Measurements from ENCODE around the gene GALNT6.
"Not testable (repeated sequence)": the region's sequence is repeated elsewhere in the genome, so short reads cannot be mapped to it uniquely, and the experiment has no call there.

Gene GALNT6

DNA sequence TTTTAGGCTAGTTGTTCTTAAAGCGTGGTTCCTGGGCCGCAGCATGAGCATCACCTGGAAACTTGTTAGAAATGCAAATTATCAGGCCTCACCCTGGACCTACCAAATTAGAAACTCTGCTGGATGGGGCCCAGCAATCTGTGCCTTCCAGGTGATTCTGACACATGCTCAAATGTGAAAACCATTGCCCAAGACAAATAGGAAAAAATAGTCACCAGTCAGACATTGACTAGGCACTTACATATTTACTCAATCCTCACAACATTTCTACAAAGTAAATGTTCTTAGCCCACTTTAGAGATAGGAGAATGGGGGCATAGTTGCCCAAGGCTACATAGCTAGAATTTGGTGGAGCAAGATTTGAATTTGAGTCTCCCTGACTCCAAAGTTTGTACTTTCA lies 48.0 kb downstream of the GALNT6 start:
- Mint-ChIP-seq H3K4me3 (no peak overlapping the region), H3K36me3 (ENCODE audit: low read depth) (no peaks in the 10 kb centered on the region), H3K4me1 (ENCODE audit: low read depth) (peaks cover 9% of the 10 kb centered on the region), H3K27ac (no peak overlapping the region), H3K9me3 (no peaks in the 10 kb centered on the region), H3K27me3 (ENCODE audit: low read depth) (peaks cover 5% of the 10 kb centered on the region)
- no peak for DNase-seq (ENCODE audit: low spot score)

DNA sequence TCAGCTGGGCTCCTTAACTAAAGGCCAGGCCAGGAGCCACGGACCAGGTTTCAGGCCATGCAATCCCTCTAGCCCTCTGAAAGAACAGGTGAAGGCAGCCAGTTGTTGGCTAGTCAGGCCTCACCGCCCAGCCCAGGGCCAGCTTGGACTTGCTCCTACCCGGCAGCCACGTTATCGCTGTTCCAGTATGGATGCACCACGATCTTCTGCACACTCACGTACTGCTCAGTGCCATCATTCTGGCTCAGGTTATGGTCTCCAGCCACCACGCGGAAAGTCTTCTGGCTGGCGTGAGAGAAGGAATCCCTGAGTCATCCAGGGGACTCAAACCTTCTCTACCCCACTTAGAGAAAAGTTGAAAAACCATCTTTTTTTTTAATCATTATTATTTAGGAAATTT lies 48.8 kb downstream of the GALNT6 start:
- no peak overlapping the region for H3K4me3 Mint-ChIP-seq
- H3K36me3 Mint-ChIP-seq (ENCODE audit: low read depth) = no peaks in the 10 kb centered on the region
- H3K27ac Mint-ChIP-seq = no peak overlapping the region
- H3K4me1 Mint-ChIP-seq (ENCODE audit: low read depth) = peaks cover 9% of the 10 kb centered on the region
- no peaks in the 10 kb centered on the region for H3K9me3 Mint-ChIP-seq
- peaks cover 4% of the 10 kb centered on the region for H3K27me3 Mint-ChIP-seq (ENCODE audit: low read depth)
- DNase-seq (ENCODE audit: low spot score) = no peak

DNA sequence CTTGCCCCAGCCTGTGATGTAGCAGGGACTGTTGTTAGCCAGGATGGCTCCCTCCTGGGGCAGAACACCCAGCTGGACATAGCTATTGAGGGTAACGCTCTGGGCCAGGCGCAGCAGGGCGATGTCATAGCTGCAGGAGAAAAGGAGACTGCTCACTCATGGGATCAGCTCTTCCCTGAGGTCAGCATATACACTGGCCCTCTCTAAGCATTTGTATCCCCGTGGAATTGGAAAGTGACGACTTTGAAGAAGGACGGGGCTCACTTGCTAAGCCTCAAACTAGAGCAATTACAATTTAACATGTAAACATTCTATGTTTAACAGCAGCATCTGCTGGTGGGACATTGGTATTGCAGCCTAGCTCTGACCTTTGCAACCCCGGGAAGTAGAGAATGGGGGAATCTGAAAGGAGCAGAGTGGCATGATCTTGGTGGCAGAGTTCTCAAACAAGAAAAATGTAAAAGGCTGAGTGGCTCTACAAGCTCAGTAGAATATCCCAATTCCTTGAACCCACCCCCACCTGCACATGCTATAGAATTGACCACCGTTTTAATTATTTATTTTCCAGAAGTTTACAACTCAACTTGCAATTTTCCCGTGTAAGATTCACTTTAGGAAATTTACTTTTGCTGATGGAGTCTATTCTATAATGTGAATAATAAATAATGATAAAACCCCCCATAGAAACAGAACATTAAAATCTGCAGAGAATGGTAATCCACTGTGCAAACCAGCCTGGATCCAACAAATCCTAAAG lies 49.8 kb downstream of the GALNT6 start:
- Mint-ChIP-seq H3K36me3 (ENCODE audit: low read depth) (no peaks in the 10 kb centered on the region), H3K27me3 (ENCODE audit: low read depth) (peaks cover 4% of the 10 kb centered on the region), H3K27ac (peak overlapping the region; percentile 28), H3K4me3 (peak overlapping the region; percentile 33), H3K4me1 (ENCODE audit: low read depth) (peaks cover 12% of the 10 kb centered on the region), H3K9me3 (no peaks in the 10 kb centered on the region)
- DNase-seq (ENCODE audit: low spot score) = peak; percentile 51

DNA sequence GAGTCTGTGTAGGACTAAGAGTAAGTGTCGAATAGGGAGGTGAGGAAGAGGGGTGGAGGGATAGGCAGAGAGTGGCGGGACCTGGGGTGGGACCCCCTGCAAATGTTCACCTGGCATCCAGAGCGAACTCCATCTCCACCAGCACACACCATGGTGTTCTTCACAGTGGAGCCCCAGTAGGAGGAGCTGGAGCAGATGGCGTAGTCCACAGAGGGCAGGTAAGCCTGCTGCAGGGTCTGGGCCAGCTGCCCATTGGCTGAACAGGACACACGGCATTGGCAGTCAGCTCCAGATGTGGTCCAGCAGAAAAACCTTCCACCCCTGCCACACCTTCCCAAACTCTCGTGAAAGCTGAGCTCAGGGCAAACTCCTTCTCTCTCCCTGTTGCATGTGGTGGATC lies 51.5 kb downstream of the GALNT6 start:
- peaks cover 4% of the 10 kb centered on the region for H3K27me3 Mint-ChIP-seq (ENCODE audit: low read depth)
- H3K9me3 Mint-ChIP-seq = no peaks in the 10 kb centered on the region
- peaks cover 12% of the 10 kb centered on the region for H3K4me1 Mint-ChIP-seq (ENCODE audit: low read depth)
- no peaks in the 10 kb centered on the region for H3K36me3 Mint-ChIP-seq (ENCODE audit: low read depth)
- H3K4me3 Mint-ChIP-seq = no peak overlapping the region
- H3K27ac Mint-ChIP-seq = no peak overlapping the region
- DNase-seq (ENCODE audit: low spot score) = no peak

DNA sequence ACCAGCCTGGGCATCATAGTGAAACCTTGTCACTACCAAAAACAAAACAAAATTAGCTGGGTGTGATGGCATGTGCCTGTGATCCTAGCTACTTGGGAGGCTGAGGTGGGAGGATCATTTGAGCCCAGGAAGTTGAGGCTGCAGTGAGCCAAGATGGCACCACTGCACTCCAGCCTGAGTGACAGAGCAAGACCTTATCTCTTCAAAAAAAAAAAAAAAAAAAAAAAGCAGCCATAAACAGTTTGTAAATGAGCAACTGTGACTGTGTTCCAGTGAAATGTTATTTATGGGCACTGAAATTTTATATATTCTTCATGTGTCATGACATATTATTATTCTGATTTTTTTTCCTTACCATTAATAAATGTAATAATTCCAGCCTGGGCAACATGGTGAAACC lies 53.9 kb downstream of the GALNT6 start:
- H3K4me1 Mint-ChIP-seq (ENCODE audit: low read depth) = peaks cover 15% of the 10 kb centered on the region
- H3K27ac Mint-ChIP-seq; DNase-seq (ENCODE audit: low spot score); H3K9me3 Mint-ChIP-seq; H3K4me3 Mint-ChIP-seq; H3K36me3 Mint-ChIP-seq (ENCODE audit: low read depth); H3K27me3 Mint-ChIP-seq (ENCODE audit: low read depth): not testable (repeated sequence)

DNA sequence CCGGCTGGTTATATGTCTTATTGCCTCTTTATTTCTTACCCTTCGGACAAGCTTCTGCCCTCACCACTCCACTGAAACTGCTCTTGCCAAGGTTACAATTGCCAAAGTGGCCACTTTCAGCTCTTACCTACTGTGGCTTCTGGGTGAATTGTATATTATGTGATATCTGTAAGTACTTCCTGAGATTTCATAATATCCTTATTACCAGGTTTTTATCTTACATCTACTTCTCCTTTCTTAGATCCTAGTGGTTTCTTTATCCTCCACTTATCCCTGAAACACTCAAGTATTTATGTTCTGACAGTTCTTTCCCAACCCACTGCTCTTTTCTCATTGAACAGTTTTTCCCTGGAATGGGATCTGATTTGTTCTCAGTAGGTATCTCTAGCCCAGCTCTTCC lies 55.3 kb downstream of the GALNT6 start:
- DNase-seq (ENCODE audit: low spot score) = no peak
- Mint-ChIP-seq H3K4me3 (no peak overlapping the region), H3K27ac (no peak overlapping the region), H3K4me1 (ENCODE audit: low read depth) (peaks cover 8% of the 10 kb centered on the region), H3K36me3 (ENCODE audit: low read depth) (no peaks in the 10 kb centered on the region), H3K27me3 (ENCODE audit: low read depth) (peaks cover 4% of the 10 kb centered on the region), H3K9me3 (no peaks in the 10 kb centered on the region)

DNA sequence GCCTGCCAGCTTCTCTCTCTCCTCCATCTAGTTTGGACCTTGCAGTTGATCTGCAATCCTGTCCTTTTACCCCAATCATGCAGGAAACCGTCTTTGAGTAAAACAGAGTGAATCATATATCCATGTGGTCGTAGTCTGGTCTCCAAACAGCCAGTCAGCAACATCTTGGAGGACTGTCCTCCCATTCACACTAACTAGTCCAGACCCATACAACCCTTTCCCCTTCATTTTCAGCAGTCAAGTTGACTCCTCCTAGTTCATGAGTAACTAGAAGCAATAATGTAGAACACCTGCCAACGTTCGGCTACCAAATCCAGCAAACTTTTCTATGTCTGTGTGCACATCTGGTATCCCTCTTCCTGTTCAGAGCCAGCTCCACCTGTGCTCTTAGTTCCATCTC lies 56.4 kb downstream of the GALNT6 start:
- H3K4me3 Mint-ChIP-seq = no peak overlapping the region
- no peaks in the 10 kb centered on the region for H3K9me3 Mint-ChIP-seq
- H3K27me3 Mint-ChIP-seq (ENCODE audit: low read depth) = peaks cover 2% of the 10 kb centered on the region
- no peaks in the 10 kb centered on the region for H3K36me3 Mint-ChIP-seq (ENCODE audit: low read depth)
- no peak overlapping the region for H3K27ac Mint-ChIP-seq
- H3K4me1 Mint-ChIP-seq (ENCODE audit: low read depth) = peaks cover 15% of the 10 kb centered on the region
- no peak for DNase-seq (ENCODE audit: low spot score)

DNA sequence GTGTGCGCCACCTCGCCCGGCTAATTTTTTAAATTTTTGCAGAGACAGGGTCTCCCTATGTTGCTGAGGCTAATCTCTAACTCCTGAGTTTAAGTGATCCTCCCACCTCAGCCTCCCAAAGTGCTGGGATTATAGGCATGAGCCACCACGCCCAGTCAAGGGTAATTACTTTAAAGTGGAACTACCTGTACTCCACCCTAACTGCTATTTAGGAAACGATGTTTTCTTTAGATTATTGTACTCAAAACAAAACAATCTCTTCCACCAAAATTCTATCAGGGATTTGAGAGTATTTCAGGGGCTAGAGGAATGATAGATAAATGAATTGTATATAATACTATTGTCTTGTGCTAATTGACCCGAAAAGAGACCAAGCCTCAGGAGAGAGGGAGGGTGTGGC lies 57.7 kb downstream of the GALNT6 start:
- no peak overlapping the region for H3K4me3 Mint-ChIP-seq
- H3K4me1 Mint-ChIP-seq (ENCODE audit: low read depth) = peaks cover 23% of the 10 kb centered on the region
- DNase-seq (ENCODE audit: low spot score) = no peak
- H3K27me3 Mint-ChIP-seq (ENCODE audit: low read depth) = no peaks in the 10 kb centered on the region
- H3K9me3 Mint-ChIP-seq = no peaks in the 10 kb centered on the region
- no peaks in the 10 kb centered on the region for H3K36me3 Mint-ChIP-seq (ENCODE audit: low read depth)
- peak overlapping the region; percentile 19 for H3K27ac Mint-ChIP-seq

DNA sequence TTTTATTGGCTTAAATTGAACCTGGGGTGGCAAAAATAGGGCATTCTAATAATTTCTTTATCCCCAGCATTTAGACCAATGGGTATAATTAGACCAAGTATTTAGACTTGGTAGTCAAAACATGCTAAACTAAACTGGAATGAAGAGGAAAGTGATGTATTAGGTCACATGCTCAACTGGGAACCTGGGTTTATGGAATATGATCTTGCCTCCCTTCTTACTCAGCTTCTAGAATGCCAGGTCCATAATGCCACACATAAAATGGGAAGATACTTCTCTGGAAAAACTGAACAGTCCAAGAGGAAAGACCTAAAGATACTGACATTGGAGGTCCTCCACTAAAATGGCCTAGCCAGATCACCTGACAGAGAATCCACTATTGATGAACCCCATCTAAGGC lies 61.0 kb downstream of the GALNT6 start:
- Mint-ChIP-seq H3K36me3 (ENCODE audit: low read depth) (no peaks in the 10 kb centered on the region), H3K9me3 (no peaks in the 10 kb centered on the region), H3K27ac (peak overlapping the region; percentile 86), H3K4me3 (peak overlapping the region; percentile 53), H3K27me3 (ENCODE audit: low read depth) (no peaks in the 10 kb centered on the region), H3K4me1 (ENCODE audit: low read depth) (peaks cover 39% of the 10 kb centered on the region)
- DNase-seq (ENCODE audit: low spot score) = no peak

DNA sequence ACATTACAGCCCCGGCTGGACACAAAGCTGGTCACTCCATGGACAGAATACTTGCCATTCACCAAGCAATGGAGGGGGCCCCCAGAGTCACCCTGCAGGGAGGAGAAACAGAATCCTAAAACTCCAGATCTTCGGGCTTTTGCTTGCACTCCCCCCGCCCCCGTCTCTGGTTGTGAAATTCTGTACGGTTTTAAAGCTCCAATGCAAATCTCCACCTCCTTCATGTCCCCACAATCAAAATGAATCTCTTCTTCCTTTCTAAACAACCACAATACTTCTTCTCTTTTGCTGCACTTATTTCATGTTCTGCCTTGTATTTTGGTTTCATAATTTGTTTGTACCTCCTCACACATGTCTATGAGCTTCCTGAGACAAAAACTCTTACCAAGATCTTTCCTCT lies 61.5 kb downstream of the GALNT6 start:
- DNase-seq (ENCODE audit: low spot score) = no peak
- Mint-ChIP-seq H3K27me3 (ENCODE audit: low read depth) (no peaks in the 10 kb centered on the region), H3K36me3 (ENCODE audit: low read depth) (peaks cover 3% of the 10 kb centered on the region), H3K4me3 (peak overlapping the region; percentile 53), H3K9me3 (no peaks in the 10 kb centered on the region), H3K27ac (peak overlapping the region; percentile 86), H3K4me1 (ENCODE audit: low read depth) (peaks cover 43% of the 10 kb centered on the region)

DNA sequence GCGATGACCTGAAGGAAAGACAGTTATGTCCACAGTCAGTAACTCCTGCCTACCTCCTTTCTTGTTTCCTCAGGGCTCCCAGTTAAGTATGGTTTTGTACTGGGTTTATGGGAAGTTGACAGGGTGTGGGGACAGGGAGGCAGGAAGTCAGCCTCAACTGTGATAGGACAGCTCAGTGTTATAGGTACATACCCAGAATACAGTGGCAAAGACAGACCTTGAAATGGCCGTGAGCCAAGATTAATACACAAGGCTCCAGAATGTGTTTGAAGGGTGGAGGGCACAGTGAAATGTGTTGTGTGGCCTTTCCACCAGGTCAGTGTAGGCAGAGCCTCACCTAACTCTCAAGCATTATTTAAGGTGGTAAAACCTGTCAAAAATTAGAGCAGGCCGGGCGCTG lies 62.6 kb downstream of the GALNT6 start:
- H3K27ac Mint-ChIP-seq = peak overlapping the region; percentile 49
- H3K9me3 Mint-ChIP-seq = no peaks in the 10 kb centered on the region
- H3K4me1 Mint-ChIP-seq (ENCODE audit: low read depth) = peaks cover 43% of the 10 kb centered on the region
- H3K4me3 Mint-ChIP-seq = peak overlapping the region; percentile 61
- no peak for DNase-seq (ENCODE audit: low spot score)
- H3K27me3 Mint-ChIP-seq (ENCODE audit: low read depth) = no peaks in the 10 kb centered on the region
- H3K36me3 Mint-ChIP-seq (ENCODE audit: low read depth) = peaks cover 3% of the 10 kb centered on the region

DNA sequence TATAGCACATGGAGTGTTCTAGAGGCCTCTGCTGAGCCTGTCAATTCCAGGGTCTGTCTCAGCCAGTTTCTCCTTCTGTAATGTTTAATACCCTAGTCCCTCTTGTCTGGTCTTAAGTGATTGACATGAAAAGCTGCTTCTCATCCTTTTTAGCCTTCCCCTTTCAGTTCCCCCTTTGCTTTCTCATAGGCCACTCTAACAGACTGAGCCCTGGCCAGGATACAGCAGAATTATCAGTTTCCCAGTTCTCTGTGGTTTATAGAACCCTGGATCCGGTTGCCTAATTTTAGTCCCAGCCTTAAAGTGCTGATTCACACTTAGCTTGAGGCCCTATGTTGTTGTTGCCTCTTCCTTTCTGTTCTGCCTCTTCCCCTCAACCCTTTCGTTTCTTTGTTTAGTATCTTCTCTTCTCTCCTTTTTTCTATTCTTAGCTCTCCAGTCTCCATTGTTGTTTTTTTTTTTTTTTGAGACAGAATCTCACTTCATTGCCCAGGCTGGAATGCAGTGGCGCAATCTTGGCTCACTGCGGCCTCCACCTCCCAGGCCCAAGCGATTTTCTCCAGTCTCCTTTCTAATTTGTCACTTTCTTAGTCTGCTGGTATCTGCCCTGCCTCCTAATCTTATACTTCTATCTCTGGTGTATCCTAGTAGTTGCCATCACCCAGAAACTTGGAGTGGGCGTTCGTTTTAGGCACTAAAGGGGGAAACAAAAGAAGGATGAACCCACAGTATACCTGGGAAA lies 64.3 kb downstream of the GALNT6 start:
- Mint-ChIP-seq H3K27ac (peak overlapping the region; percentile 84), H3K27me3 (ENCODE audit: low read depth) (no peaks in the 10 kb centered on the region), H3K36me3 (ENCODE audit: low read depth) (peaks cover 17% of the 10 kb centered on the region), H3K4me1 (ENCODE audit: low read depth) (peaks cover 51% of the 10 kb centered on the region), H3K9me3 (no peaks in the 10 kb centered on the region), H3K4me3 (peak overlapping the region; percentile 65)
- no peak for DNase-seq (ENCODE audit: low spot score)

DNA sequence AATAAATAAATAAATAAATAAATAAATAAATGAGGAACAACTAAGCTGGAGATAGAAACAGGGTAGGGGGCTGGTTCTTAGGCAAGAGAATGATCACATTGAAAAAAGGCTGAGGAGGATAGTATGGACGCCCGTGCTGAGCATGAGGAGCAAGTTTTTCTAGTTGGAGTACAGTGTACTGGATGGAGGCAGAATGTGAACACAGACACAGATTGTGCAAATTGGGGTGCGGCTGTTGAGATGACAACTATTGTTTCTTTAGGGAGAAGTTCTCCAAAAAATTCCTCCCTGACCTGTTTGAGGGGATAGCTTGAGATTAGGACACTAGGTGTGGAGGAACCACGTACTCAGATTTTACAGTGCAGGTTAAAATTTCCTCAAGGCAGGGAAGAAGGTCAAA lies 66.3 kb downstream of the GALNT6 start:
- Mint-ChIP-seq H3K36me3 (ENCODE audit: low read depth) (peaks cover 32% of the 10 kb centered on the region), H3K9me3 (no peaks in the 10 kb centered on the region), H3K4me3 (peak overlapping the region; percentile 75), H3K4me1 (ENCODE audit: low read depth) (peaks cover 58% of the 10 kb centered on the region), H3K27ac (peak overlapping the region; percentile 91), H3K27me3 (ENCODE audit: low read depth) (no peaks in the 10 kb centered on the region)
- DNase-seq (ENCODE audit: low spot score) = no peak

DNA sequence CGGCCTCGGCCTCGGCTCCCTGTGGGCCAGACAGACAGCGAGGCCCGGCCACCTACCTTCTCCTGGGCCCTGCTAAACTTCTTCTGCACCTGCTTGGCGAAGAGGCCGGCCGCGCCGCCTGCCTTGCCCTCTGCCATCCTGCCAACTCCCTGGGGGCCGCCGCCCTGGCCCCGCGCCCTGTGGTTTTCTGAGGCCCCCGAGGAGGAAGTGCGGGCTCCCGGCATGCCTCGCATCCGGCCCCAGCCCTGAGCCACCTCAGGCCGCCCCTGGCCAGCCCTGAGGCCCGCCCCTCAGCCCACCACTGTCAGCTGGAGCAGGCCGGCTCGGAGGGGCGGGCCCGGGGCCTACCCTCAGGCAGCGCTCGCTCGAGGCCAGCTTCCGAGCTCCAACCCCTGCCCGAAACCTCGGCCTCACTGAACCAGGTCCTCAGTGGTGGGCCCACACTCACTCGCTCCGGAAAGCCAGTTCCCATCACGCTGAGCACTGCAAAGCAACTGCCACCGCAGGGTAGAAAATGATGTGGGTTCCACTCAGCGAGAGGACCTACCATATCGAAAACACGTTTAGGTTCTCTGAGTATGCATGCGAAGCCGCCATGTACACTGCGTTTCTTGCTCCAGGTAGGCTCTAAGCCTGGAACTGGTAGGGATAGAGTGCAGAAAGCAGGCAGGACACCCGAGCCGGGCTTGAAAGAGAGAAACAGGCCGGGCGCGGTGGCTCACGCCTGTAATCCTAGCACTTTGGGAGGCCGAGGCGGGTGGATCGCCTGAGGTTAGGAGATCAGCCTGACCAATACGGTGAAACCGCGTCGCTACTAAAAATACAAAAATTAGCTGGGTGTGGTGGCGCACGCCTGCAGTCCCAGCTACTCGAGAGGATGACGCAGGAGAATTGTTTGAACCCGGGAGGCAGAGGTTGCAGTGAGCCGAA lies 67.0 kb downstream of the GALNT6 start, which contains the start of gene BIN2:
BIN2 (minus strand) TSS at position 209 of the 930 bp plus-strand sequence; CDS start at position 137, 72 bp downstream.
- peaks cover 32% of the 10 kb centered on the region for H3K36me3 Mint-ChIP-seq (ENCODE audit: low read depth)
- DNase-seq (ENCODE audit: low spot score) = peak; percentile 75
- H3K27me3 Mint-ChIP-seq (ENCODE audit: low read depth) = no peaks in the 10 kb centered on the region
- peaks cover 58% of the 10 kb centered on the region for H3K4me1 Mint-ChIP-seq (ENCODE audit: low read depth)
- H3K27ac Mint-ChIP-seq = peak within 1 kb of the TSS; percentile 91
- peak within 1 kb of the TSS; percentile 95 for H3K4me3 Mint-ChIP-seq
- H3K9me3 Mint-ChIP-seq = no peaks in the 10 kb centered on the region

All from T-helper 2 cell treated with Interferon-gamma antibody and Interleukin-4, amounts not matched to agents 5 μg/mL and 100 μg/mL, for 36 hours (primary cell).